PC-3 (cell line): ENCODE measurements around the gene RBP3. TPM values are rescaled to one million over a fixed set of nuclear protein-coding genes. Genes with fewer than 3 reads are reported as not detected.

ENCODE experiments used
- ATAC-seq: fragments of 200-7000 bp; cut with Tn5 transposase; 2 replicates; pipeline ENCODE4 v1.9.1; 2020; ENCODE audit warnings: mild to moderate bottlenecking, moderate library complexity
- BruUV-seq: library from RNA; stranded (reverse); fragments of 400-500 nt; replicated peaks from 2 replicates; lab custom pipeline; 2021; lab: Mats Ljungman, UMichigan
- CTCF ChIA-PET: fragments of 300-600 bp; sonication (Branson Sonifier 250); formaldehyde crosslinking; loops from one replicate; lab custom pipeline; 2022; ENCODE audit warnings: antibody characterized with exemption; lab: Charles Lee
- POLR2A ChIA-PET: fragments of 300-600 bp; sonication (Branson Sonifier 250); formaldehyde crosslinking; loops from one replicate; lab custom pipeline; 2022; ENCODE audit warnings: antibody characterized with exemption; ENCODE audit not compliant: unreplicated experiment; lab: Charles Lee
- DNase-seq: peaks from one replicate; pipeline ENCODE4 v3.0.0-alpha.2; 2015
- H2AFZ ChIP-seq: fragments of 300-600 bp; sonication (generic); 2 replicates; pipeline ENCODE4 v1.6.0; 2016; ENCODE audit warnings: antibody characterized with exemption, low read length
- H3F3A ChIP-seq: fragments of 300-600 bp; sonication (generic); one replicate; pipeline ENCODE4 v1.6.0; 2017; ENCODE audit warnings: antibody characterized with exemption, low read length, control low read depth, mild to moderate bottlenecking; ENCODE audit not compliant: unreplicated experiment
- H3K27ac ChIP-seq: fragments of 300-600 bp; sonication (generic); 2 replicates; pipeline ENCODE4 v1.5.1; 2016; ENCODE audit warnings: mild to moderate bottlenecking, low read length
- H3K27me3 ChIP-seq: fragments of 300-600 bp; sonication (generic); 2 replicates; pipeline ENCODE4 v1.6.1; 2016; ENCODE audit warnings: low read length, mixed read lengths
- H3K36me3 ChIP-seq: fragments of 300-600 bp; sonication (generic); 2 replicates; pipeline ENCODE4 v1.6.1; 2016; ENCODE audit warnings: low read depth, mixed run types, low read length, mixed read lengths
- H3K4me1 ChIP-seq: fragments of 300-600 bp; sonication (generic); 2 replicates; pipeline ENCODE4 v1.5.1; 2016; ENCODE audit warnings: low read length; ENCODE audit not compliant: insufficient read depth
- H3K4me2 ChIP-seq: fragments of 300-600 bp; sonication (generic); 2 replicates; pipeline ENCODE4 v1.6.0; 2016; ENCODE audit warnings: low read length
- H3K4me3 ChIP-seq: fragments of 300-600 bp; sonication (generic); 2 replicates; pipeline ENCODE4 v1.5.1; 2016; ENCODE audit warnings: mild to moderate bottlenecking, low read length, mixed read lengths
- H3K79me2 ChIP-seq: fragments of 300-600 bp; sonication (generic); 2 replicates; pipeline ENCODE4 v1.6.1; 2017; ENCODE audit warnings: low read length, mixed read lengths
- H3K9ac ChIP-seq: fragments of 300-600 bp; sonication (generic); 2 replicates; pipeline ENCODE4 v1.6.0; 2016; ENCODE audit warnings: mild to moderate bottlenecking, low read length
- H3K9me2 ChIP-seq: fragments of 300-600 bp; sonication (generic); replicated peaks from 2 replicates; pipeline ENCODE4 v1.6.1; 2016; ENCODE audit warnings: mixed run types, low read length, mixed read lengths
- H3K9me3 ChIP-seq: fragments of 300-600 bp; sonication (generic); 2 replicates; pipeline ENCODE4 v1.6.1; 2016; ENCODE audit warnings: low read length, mixed read lengths
- H4K20me1 ChIP-seq: fragments of 300-600 bp; sonication (generic); 2 replicates; pipeline ENCODE4 v1.6.1; 2016; ENCODE audit warnings: low read length, mixed read lengths
- EZH2 ChIP-seq: fragments of 300-600 bp; sonication (generic); IDR thresholded peaks from one replicate; pipeline ENCODE4 v1.6.1; 2017; ENCODE audit warnings: antibody characterized with exemption, mild to moderate bottlenecking, low read length; ENCODE audit not compliant: unreplicated experiment
- EZH2phosphoT487 ChIP-seq: fragments of 300-600 bp; sonication (generic); IDR thresholded peaks from 2 replicates; pipeline ENCODE4 v1.6.1; 2018; ENCODE audit warnings: mild to moderate bottlenecking, antibody characterized with exemption, low read length, borderline replicate concordance
- intact Hi-C: fragments of 100-400 bp; cut with micrococcal nuclease; formaldehyde crosslinking; loops from 2 replicates; pipeline ENCODE4 v1.9.0; 2023
- total RNA-seq: library from RNA; depleted of rRNA; stranded (reverse); fragments of >200 nt; gene quantifications from 2 replicates; pipeline ENCODE4 v1.2.3, GENCODE V29; 2014
- TF ChIP-seq, protein P1 (sequence below): fragments of 300-600 bp; sonication (generic); conservative IDR thresholded peaks from 2 replicates; pipeline ENCODE4 v1.5.1; 2017; ENCODE audit warnings: antibody characterized with exemption, low read depth, mild to moderate bottlenecking, low read length

Gene RBP3
- total RNA-seq, 1 experiment from 2014 or later, result not detected

DNA sequence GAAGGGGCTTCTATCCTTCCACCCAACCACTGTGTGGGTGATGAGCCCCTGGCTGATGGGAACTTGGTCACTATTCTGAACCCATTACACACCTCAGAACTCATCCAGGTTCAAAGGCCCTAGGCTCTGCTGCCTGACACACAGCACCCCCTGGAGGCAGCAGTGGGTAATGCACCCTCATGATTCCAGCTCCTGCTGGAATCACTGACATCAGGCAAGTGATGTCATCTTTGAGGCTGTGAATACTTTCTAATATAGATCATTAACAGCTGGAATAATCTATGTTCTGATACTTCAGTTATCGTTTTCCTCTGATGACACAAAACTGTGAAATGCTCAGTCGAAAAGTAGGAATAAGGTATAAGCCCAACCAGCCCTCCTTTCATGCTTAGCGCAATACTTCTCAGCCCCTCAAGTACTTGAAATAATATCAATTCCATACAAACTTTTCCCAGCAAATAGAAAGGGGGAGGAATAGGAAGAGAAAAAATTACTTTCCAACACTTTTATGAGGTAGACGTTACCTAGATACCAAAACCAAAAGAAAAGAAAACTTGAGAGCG, 7.5 kb upstream of the RBP3 start:
- no peak overlapping the region for H2AFZ ChIP-seq
- H3K4me3 ChIP-seq, result no peak overlapping the region
- H3K36me3 ChIP-seq, result no peaks in the 10 kb centered on the region
- TF ChIP-seq EZH2phosphoT487 (no peak), EZH2 (no peak)
- TF ChIP-seq, protein P1, sequence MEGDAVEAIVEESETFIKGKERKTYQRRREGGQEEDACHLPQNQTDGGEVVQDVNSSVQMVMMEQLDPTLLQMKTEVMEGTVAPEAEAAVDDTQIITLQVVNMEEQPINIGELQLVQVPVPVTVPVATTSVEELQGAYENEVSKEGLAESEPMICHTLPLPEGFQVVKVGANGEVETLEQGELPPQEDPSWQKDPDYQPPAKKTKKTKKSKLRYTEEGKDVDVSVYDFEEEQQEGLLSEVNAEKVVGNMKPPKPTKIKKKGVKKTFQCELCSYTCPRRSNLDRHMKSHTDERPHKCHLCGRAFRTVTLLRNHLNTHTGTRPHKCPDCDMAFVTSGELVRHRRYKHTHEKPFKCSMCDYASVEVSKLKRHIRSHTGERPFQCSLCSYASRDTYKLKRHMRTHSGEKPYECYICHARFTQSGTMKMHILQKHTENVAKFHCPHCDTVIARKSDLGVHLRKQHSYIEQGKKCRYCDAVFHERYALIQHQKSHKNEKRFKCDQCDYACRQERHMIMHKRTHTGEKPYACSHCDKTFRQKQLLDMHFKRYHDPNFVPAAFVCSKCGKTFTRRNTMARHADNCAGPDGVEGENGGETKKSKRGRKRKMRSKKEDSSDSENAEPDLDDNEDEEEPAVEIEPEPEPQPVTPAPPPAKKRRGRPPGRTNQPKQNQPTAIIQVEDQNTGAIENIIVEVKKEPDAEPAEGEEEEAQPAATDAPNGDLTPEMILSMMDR, result peak; percentile 90
- no peak overlapping the region for H3K4me2 ChIP-seq
- POLR2A ChIA-PET, result no interaction called here
- no peaks in the 10 kb centered on the region for H3K9me3 ChIP-seq
- H3K9ac ChIP-seq, result no peak overlapping the region
- CTCF ChIA-PET, result no interaction called here
- H3K27me3 ChIP-seq, result peaks cover 3% of the 10 kb centered on the region; the same call in 1 of the 2 replicates
- H3K9me2 ChIP-seq, result no peaks in the 10 kb centered on the region
- peak; percentile 63 for ATAC-seq
- DNase-seq, result peak; percentile 67
- H4K20me1 ChIP-seq, result no peaks in the 10 kb centered on the region
- H3K27ac ChIP-seq, result no peak overlapping the region
- H3K4me1 ChIP-seq, result no peaks in the 10 kb centered on the region
- H3K79me2 ChIP-seq, result no peaks in the 10 kb centered on the region
- H3F3A ChIP-seq, result no peaks in the 10 kb centered on the region
- intact Hi-C loops, result no loop called here
- no TSS peak for BruUV-seq

- TF ChIP-seq, protein P1, result no peak
- no peak for TF ChIP-seq EZH2
- no peak for TF ChIP-seq EZH2phosphoT487
- H3K4me3 ChIP-seq, result no peak overlapping the region
- ChIA-PET CTCF (interaction anchor here (0.5 kb wide), 1 partner anchor 95 kb away, joined by 4 read pairs; no protein-coding TSS in a partner anchor), POLR2A (no interaction called here)
- ATAC-seq (no peak), DNase-seq (no peak)
- no peaks in the 10 kb centered on the region for H3F3A ChIP-seq
- H3K4me1 ChIP-seq, result no peaks in the 10 kb centered on the region
- no peaks in the 10 kb centered on the region for H3K9me3 ChIP-seq
- no peak overlapping the region for H3K4me2 ChIP-seq
- no peaks in the 10 kb centered on the region for H4K20me1 ChIP-seq
- no peak overlapping the region for H3K9ac ChIP-seq
- no peaks in the 10 kb centered on the region for H3K36me3 ChIP-seq
- H2AFZ ChIP-seq, result no peak overlapping the region
- no peaks in the 10 kb centered on the region for H3K27me3 ChIP-seq
- H3K79me2 ChIP-seq, result no peaks in the 10 kb centered on the region
- H3K27ac ChIP-seq, result no peak overlapping the region
- no TSS peak for BruUV-seq
- intact Hi-C loops, result no loop called here
- H3K9me2 ChIP-seq, result no peaks in the 10 kb centered on the region
Observed at GRCh38 chr10:47344996-47345870, 2.9 kb upstream of the RBP3 start.
